Omental fat pad (tissue), 4 donors: ENCODE results near the gene PROZ. TPM values are rescaled to one million over a fixed set of nuclear protein-coding genes. Genes with fewer than 3 reads are reported as not detected.

ENCODE experiments used
- ATAC-seq: fragments of 150-250 bp; one replicate; pipeline ENCODE4 v1.9.1; 2016; ENCODE audit warnings: mild to moderate bottlenecking, moderate library complexity; ENCODE audit not compliant: low FRiP score
- DNase-seq: peaks from one replicate; pipeline ENCODE4 v3.0.0-alpha.2; 2019; ENCODE audit warnings: low spot score
- CTCF ChIP-seq, 3 donors: fragments of 450-650 bp; IDR thresholded peaks; one replicate each; pipeline ENCODE4 v1.5.1; 2016 to 2017; ENCODE audit warnings: antibody characterized with exemption in 3 of 3, mild to moderate bottlenecking in 3 of 3, moderate library complexity in 2 of 3
- total RNA-seq, 4 donors: library from RNA; depleted of rRNA; stranded (reverse); fragments of >200 nt; gene quantifications; one replicate each; pipeline ENCODE4 v1.1.0, GENCODE V29; 2016

The PROZ gene
- total RNA-seq, 4 donors from 2014 or later, result not detected

GRCh38 chr13:113121928-113122471, 36.4 kb upstream of the PROZ start:
- DNase-seq (no peak), ATAC-seq (no peak)
- no peak for TF ChIP-seq CTCF (IDR thresholded peaks at IDR 0.05)

GRCh38 chr13:113122550-113123225, 35.8 kb upstream of the PROZ start, which contains the start of gene F10:
Gene F10, plus strand, starts transcription at chr13:113122799. Its CDS starts 57 bp downstream, at chr13:113122856.
- DNase-seq, result no peak
- peak; percentile 63 for ATAC-seq

GRCh38 chr13:113123226-113124201, 34.9 kb upstream of the PROZ start:
- TF ChIP-seq CTCF (IDR thresholded peaks at IDR 0.05), result no peak
- DNase-seq (no peak), ATAC-seq (no peak)

More at GRCh38 chr13:113122550-113123225, 35.8 kb upstream of the PROZ start, which contains the start of gene F10:
- no peak for TF ChIP-seq CTCF (IDR thresholded peaks at IDR 0.05)

DNA sequence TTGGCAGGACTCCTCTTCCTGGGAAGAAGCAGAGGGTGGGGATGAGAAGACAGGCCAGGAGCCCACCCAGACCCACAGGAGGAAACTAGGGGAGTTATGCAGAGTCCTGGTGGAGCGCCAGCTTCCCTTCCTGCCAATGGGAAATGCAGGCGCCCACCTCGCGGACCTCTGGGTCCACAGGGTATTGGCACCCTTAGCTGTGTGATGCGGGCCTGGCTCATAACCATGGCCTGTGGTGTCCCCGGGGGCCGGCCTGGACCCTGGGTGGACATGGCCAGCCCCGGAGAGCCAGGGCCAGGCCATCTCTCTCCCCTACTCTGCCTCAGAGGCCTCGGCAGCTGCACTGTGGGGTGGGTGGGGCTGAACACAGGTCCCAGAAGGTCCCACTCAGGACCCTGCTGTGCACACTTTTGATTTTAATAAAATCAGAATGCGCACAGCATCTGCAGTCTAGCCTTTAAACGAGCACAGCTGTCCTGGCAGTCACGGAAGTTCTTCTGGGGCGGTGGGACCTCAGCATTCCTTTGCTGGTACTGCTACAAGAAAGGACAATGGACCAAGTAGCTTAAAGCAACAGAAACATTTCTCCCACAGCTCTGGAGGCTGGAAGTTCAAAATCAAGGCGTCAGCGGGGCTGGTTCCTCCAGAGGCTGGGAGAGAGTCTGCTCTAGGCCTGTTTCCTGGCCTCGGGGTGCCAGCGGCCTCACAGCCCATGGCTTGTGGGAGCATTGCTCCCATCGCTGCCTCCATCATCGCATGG, 34.1 kb upstream of the PROZ start:
- ATAC-seq, result no peak
- no peak for TF ChIP-seq CTCF (IDR thresholded peaks at IDR 0.05)
- DNase-seq, result no peak

DNA sequence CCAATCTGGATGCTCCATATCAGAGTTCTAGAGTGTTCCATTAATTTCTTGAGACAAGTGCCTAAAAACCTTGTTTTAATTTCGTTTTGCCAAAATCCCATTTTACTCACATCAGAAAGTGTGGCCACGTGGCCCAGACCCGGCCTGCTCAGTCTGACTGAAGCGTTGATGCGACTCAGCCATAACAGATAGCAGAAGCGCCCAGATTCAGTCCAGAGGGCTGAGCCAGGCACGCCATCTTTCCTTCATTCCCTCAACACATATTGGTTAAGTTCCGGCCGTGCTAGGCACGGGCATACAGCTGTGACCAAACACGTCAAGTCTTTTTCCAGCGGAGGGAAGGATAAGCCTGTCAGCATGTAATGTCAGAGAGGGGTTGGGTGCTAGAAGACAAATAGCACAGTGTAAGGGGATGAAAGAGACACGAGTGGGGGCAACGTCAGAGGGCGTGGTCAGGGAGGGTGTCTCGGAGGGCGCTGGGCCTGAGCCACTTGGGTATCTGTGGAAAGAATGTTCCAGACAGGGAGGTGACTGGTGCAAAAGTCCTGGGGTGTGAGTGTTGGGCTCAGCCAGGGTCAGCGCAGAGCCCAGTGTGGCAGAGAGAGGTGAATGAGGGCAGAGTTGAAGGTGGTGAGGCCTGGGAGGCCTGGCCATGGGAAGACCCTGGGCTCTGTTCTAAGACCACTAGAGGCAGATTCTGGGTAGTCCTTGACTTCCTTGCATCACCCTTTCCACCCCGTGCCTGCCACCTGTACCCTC, 32.8 kb upstream of the PROZ start:
- no peak for TF ChIP-seq CTCF (IDR thresholded peaks at IDR 0.05)
- ATAC-seq, result no peak
- DNase-seq, result no peak
